GM12891 (cell line): ENCODE measurements around the gene FNBP1.
"Not testable (repeated sequence)": the region's sequence is repeated elsewhere in the genome, so short reads cannot be mapped to it uniquely, and the experiment has no call there.

Experiments
- DNase-seq: peaks from one replicate; pipeline ENCODE4 v3.0.0; 2011; ENCODE audit warnings: low spot score; ENCODE audit not compliant: insufficient read length
- FAIRE-seq: peaks from 2 replicates; lab custom pipeline; 2011; peaks lifted over from hg19 to GRCh38; lab: Jason Lieb, UNC
- PAX5 ChIP-seq: IDR thresholded peaks from 2 replicates; pipeline ENCODE4 v1.6.1; 2011; ENCODE audit warnings: low read length, moderate library complexity, mild to moderate bottlenecking; ENCODE audit not compliant: insufficient read depth, severe bottlenecking
- POLR2A ChIP-seq: IDR thresholded peaks from 2 replicates; pipeline ENCODE4 v1.6.1; 2011; ENCODE audit warnings: low read depth, low read length, control low read depth
- POLR2AphosphoS5 ChIP-seq: IDR thresholded peaks from 2 replicates; pipeline ENCODE4 v1.6.1; 2011; ENCODE audit warnings: low read depth, low read length, control low read depth
- POU2F2 ChIP-seq: IDR thresholded peaks from 2 replicates; pipeline ENCODE4 v1.6.1; 2011; ENCODE audit warnings: low read depth, mild to moderate bottlenecking, control low read depth, low read length, moderate library complexity
- SPI1 ChIP-seq: IDR thresholded peaks from 2 replicates; pipeline ENCODE4 v1.6.1; 2011; ENCODE audit warnings: low read depth, low read length, control low read depth
- TAF1 ChIP-seq: IDR thresholded peaks from 2 replicates; pipeline ENCODE4 v1.6.1; 2011; ENCODE audit warnings: low read depth, low read length, control low read depth

Gene FNBP1

DNA sequence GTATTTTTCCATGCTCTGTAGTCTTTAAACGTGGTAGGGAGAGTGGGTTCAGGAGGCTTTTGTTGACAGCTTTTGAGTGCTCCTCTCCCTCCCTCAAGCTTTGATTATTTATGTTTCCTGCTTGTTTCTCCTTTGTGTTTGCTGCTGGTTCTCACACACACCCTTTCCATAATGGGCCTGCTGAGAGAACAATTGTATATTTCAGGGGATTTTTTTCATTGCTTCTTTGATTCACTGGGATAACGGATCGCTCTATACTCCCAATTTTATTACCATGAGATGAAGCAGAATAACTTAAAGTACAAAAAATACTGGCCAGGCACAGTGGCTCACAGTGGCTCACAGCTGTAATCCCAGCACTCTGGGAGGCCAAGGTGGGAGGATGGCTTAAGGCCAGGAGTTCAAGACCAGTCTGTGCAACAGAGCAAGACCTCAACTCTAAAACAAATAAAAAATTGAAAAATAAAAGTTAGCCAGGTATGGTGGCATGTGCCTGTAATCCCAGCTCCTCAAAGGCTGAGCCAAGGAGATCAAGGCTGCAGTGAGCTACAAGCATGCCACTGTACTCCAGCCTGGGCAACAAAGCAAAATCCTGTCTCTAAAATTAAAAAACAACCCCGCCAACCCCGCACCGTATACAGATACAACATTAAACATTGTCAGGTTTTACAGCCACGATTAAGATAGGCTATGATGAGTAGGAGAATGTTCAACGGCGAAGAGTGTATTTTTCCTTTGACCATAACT is 140.8 kb downstream of the FNBP1 start:
- TF ChIP-seq POLR2AphosphoS5 (no peak), PAX5 (no peak), POLR2A (peak; percentile 48; the same call in 1 of the 2 replicates), TAF1 (no peak), POU2F2 (no peak)
- FAIRE-seq: no peak
- DNase-seq: no peak

DNA sequence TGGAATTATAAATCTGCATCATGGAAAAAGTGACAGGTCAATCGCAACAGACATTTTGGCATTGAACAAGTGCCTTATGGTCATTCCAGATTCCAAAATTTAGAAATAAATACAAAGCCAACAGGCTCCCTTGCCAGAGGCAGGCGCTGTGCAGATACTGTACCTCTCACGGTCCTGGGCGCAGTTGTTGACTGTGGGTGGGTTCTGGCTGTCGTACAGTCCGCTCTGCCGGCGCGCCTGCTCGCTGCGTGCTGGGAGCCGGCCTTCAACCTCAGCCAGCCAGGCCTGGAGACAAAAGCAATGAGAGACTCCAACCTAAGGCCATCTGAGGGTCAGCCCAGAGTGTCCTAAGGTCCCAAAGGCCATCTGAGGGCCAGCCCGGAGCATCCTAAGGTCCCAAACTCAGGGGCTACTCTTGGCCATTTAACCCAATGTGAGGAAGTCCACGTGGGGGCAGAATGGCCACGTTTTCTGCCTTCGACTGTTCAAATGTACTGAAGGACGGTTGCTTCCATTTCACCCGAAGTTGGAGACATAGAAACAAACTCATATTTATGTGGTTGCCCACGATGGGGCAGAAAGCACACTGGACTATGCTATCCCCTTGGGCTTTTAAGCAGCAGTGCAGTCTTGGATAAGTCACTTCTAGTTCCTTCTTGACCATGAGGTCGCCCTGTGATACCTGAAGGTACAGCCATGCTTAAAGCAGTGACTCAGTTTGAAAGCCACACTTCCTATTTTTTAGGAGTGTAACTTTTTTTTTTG is 142.5 kb downstream of the FNBP1 start:
- FAIRE-seq: peak; percentile 90
- DNase-seq: no peak
- no peak; the same call in 1 of the 2 replicates for TF ChIP-seq POLR2A
- TF ChIP-seq SPI1: peak; percentile 96
- TF ChIP-seq POLR2AphosphoS5: peak; percentile 80

DNA sequence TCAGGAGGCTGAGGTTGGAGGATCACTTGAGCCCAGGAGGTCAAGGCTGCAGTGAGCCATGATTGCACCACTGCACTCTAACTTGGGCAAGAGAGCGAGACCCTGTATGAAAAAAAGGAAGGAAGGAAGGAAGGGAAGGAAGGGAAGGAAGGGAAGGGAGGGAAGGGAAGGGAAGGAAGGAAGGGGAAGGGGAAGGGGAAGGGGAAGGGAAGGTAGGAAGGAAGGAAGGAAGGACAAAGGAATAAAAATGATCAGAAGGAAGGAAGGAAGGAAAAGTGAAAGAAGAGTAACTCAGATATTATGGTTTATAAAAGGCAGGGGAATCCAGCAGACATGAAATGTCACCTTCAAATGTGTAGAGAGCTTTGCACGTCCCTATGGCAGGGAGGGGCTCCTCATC is 143.4 kb downstream of the FNBP1 start:
- FAIRE-seq (no peak), DNase-seq (no peak)
- TF ChIP-seq POU2F2 (no peak), POLR2AphosphoS5 (no peak), SPI1 (no peak), TAF1 (no peak)

DNA sequence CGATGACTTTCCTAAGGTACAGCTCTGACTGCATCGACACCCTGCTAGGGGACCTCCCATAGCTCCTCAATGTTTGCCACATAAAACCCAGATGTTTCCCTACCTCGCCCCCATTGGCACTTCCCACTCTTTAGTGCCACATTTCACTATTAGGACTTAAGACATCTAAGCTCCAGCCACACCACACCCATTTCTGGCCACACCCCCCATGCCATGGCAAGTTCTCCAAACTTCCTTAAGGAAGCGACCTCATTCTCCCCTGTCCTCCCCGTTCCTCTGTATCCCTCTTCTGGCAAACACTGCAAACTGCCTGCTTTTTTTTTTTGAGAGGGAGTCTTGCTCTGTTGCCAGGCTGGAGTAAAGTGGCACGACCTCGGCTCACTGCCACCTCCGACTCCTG is 144.8 kb downstream of the FNBP1 start:
- DNase-seq (no peak), FAIRE-seq (no peak)
- TF ChIP-seq POLR2AphosphoS5 (0 out of 2 replicates have a peak, but pooled peaks have one; percentile 52), POLR2A (no peak; the same call in 1 of the 2 replicates)

DNA sequence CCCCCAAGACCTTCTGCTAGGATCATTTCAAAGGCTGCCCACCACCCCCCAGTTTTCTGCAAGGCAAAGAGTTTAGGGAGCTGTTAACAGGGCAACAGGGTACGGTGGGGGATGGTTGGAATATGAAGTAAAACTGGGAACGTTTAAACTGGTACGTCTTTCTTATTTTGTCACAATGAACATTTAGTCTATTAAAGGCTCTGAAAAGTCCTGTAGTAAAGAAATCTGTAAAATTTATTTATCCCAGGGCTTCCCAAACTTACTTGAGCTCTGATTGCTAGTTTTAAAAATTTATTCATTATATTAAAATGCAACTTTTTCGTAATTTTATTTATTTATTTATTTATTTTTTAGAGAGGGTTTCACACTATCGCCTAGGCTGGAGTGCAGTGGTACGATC is 145.7 kb downstream of the FNBP1 start:
- DNase-seq (no peak), FAIRE-seq (no peak)
- TF ChIP-seq PAX5: no peak
- TF ChIP-seq POLR2A: no peak
- no peak for TF ChIP-seq TAF1
- no peak for TF ChIP-seq POU2F2
- no peak for TF ChIP-seq POLR2AphosphoS5
- no peak for TF ChIP-seq SPI1

DNA sequence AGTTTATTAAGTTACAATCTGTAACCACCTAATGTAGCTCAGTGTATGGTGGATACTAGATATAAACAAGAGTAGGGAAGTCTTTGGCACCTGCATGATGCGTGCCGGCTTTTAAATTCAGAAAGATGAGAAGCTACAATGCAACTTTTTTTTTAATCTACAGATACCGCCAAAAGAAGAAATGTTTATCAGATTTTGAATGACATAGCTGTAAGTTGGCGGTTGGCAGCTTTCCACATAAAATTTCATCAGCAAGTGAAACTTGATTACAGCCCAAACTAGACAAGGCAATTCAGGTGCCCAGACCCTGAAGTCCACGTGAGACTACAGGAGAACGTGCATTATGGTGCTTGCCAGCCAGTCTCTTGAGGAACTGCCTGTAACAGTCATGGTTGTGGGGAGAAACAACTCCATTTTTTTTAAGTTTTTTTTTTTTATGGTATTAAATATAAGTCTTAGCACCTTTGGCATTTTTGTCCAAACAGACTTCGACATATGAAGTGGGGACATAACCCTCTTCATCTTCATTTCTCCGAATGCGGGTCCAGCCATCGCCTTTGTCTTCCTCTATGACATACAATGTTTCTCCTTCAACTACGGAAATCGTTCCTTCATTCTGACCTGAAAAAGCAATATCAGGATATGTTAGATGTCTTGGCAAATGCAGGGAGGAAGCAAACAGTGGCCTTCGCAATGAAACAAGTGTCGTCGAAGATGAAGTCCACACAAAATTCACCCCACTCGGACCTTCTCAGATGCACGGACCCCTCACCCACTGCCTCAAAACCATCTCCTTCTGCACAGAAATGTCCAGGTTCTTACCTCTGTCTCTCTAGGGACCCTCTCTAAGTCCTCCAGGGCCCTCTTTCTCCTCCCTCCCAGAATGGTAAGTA is 147.4 kb downstream of the FNBP1 start:
- no peak for FAIRE-seq
- no peak for DNase-seq
- TF ChIP-seq POU2F2 (no peak), POLR2AphosphoS5 (peak; percentile 69)

DNA sequence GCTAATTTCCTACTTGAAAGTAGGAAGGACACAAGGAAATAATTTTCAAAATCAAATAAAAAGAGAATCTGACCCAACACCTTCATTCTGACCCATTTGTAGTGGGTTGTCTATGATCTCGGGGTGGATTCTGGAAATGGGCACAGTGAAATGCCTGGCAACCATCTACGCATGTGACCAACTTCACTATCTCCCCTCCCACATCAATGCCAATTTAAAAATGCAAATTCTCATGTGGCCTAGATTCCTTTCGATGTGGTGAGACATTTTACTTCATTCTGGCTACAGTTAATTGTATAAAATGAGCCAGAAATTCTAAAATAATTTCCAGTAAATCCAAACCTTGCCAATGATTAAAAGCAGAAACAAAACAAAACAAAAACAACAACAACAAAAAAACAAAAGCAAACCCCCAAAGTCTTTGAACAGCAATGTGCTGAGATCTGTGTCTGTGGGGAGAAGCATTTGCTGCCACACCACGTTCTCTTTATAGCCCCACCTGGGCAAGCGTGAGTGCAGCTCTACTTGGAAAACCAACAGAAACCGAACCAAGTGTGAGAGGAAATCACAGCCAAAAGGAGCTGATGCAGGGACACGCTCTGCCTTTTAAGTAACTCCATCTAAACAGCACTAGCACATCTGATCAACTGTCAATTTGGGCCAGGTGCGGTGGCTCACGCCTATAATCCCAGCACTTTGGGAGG is 148.7 kb downstream of the FNBP1 start:
- no peak for TF ChIP-seq PAX5
- TF ChIP-seq SPI1: no peak
- TF ChIP-seq POU2F2: no peak
- TF ChIP-seq POLR2A: no peak
- TF ChIP-seq TAF1: no peak
- no peak for TF ChIP-seq POLR2AphosphoS5

DNA sequence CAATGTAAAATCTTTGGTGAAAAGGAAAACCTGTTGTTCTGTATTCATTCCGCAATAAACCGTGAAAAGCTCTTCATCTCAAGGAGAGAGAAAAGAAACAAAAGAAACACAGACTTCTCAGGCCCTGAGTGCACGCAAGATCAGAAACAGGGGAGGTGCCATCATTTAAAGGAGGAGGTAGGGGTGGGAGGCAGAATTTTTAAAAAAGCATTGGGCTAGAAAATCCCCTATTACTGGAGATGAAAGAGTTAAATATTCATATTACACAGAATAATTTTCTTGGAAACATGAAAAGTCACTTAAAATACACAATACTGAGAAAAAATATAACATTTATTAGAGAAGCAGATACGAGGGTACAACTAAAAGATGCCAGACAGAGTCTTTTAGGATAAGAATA is 151.4 kb downstream of the FNBP1 start:
- no peak for DNase-seq
- FAIRE-seq: no peak
- TF ChIP-seq POLR2A (no peak), POLR2AphosphoS5 (no peak), SPI1 (no peak), PAX5 (no peak), POU2F2 (no peak)

More for the DNA sequence above, 148.7 kb downstream of the FNBP1 start:
- DNase-seq (no peak), FAIRE-seq (no peak)

DNA sequence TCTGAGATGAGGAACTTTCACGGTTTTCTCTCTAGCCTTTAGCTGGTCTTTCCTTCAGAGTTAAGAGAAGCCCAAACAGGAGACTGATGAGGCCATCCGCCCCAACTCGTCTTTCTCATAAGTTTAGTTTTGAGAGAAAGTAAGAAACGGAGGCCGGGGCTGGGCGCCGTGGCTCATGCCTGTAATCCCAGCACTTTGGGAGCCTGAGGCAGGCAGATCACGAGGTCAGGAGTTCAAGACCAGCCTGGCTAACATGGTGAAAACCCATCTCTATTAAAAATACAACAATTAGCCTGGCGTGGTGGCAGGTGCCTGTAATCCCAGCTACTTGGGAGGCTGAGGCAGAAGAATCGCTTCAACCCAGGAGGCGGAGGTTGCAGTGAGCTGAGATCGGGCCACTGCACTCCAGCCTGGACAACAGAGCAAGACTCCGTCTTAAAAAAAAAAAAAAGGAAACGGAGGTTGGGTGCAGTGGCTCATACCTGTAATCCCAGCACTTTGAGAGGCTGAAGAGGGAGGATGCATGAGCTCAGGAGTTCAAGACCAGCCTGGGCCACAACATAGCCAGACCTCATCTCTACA is 152.2 kb downstream of the FNBP1 start:
- not testable (repeated sequence) for FAIRE-seq, DNase-seq
